Stimulated activated naive CD4-positive, alpha-beta T cell (primary cell): ENCODE data around the gene GPR162.
A peak's percentile ranks its signal among the peaks of the same experiment; 100 is the strongest.

Source experiments
- DNase-seq, 6 experiments: peaks; one replicate each; lab custom pipeline; 2025; lab: John Stamatoyannopoulos, UW

GPR162 gene, protein sequence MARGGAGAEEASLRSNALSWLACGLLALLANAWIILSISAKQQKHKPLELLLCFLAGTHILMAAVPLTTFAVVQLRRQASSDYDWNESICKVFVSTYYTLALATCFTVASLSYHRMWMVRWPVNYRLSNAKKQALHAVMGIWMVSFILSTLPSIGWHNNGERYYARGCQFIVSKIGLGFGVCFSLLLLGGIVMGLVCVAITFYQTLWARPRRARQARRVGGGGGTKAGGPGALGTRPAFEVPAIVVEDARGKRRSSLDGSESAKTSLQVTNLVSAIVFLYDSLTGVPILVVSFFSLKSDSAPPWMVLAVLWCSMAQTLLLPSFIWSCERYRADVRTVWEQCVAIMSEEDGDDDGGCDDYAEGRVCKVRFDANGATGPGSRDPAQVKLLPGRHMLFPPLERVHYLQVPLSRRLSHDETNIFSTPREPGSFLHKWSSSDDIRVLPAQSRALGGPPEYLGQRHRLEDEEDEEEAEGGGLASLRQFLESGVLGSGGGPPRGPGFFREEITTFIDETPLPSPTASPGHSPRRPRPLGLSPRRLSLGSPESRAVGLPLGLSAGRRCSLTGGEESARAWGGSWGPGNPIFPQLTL

DNA sequence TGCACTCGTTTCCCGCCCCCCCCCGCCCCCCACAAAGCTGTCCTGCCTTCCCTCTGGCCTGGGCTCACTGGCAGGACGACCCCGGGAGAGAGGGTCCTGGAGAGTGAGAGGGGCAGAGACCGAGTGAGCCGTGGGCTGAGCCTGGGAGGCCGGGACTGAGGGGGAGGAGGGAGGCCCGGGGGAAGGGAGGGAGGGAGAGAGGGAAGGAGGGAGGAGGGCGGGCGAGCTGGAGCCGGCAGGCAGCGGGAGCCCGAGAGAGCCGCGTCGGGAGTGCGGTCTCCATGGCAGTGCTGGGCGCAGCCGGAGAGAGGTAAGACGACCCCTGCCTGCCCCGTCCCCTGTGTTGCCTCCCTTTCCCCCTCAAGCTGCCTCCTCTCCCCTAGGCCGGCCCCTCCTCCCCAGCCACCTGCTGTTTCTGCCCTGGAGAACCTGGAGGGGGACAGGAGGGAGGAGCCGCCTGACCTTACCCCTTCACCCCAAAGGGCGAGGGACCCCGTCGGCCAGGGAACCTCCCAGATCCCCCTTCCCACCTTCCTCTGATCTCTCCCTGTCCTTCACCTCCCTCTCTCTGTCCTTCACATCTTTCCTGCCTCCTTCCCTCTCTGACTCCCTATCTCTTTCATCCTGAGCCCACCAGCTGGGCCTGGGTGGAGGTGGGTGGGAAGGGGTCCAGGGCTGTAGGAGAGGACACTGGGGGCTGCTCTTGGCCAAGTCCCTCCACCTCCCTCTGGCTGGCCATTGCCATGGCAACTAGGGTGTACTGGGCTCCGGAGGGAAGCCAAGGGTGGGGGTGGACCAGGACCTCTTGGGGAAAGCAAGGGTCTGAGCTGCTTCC is at the start of gene GPR162:
Gene GPR162, plus strand, starts transcription at position 231 of the 835 bp plus-strand sequence. CDS start 2,078 bp downstream, outside the sequence.
- DNase-seq, result peak in 1 of 6 experiments; percentile 35

DNA sequence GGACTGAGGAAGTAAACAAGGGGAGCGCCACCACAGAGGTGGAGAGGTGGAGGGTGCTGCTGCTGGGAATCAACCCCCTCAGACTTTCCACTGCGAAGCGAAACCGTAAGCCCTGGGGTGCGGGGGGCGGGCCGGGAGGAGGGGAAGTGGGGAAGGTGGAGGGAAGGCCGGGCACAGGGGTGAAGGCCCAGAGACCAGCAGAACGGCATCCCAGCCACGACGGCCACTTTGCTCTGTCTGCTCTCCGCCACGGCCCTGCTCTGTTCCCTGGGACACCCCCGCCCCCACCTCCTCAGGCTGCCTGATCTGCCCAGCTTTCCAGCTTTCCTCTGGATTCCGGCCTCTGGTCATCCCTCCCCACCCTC is 49.3 kb upstream of the GPR162 start, which contains the start of gene LAG3:
Gene LAG3, plus strand, starts transcription at position 190 of the 365 bp plus-strand sequence. CDS start 333 bp downstream, outside the sequence.
- peak in 2 of 6 experiments; percentile 8 to 22 for DNase-seq

DNA sequence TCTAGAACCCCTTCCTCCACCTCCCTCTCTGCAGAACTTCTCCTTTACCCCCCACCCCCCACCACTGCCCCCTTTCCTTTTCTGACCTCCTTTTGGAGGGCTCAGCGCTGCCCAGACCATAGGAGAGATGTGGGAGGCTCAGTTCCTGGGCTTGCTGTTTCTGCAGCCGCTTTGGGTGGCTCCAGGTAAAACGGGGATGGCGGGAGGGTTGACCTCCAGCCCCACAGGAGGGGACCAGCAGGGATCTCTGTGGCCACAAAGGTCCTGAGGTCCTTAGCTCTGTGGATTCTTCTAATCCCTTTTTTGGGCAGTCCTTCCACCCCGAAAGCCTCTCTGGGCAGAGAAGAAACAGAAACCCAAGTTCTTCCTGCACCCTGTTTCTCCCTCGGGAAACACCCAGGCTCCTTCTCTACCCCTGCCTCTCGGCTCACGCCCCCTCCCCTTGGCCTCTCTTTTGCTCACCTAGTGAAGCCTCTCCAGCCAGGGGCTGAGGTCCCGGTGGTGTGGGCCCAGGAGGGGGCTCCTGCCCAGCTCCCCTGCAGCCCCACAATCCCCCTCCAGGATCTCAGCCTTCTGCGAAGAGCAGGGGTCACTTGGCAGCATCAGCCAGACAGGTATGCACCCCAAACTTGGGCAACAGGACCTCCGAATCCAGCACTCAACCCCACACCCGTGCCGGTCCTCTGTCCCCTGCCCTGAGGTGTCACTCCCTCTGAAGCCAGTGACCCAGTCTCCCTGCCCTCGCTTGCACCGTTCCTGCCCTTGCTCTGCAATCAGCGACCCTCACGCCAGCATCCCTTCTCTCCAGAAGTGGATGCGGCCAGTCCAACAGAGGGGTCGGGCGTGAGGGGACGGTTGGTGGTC is 48.7 kb upstream of the GPR162 start:
- DNase-seq, result no peak

DNA sequence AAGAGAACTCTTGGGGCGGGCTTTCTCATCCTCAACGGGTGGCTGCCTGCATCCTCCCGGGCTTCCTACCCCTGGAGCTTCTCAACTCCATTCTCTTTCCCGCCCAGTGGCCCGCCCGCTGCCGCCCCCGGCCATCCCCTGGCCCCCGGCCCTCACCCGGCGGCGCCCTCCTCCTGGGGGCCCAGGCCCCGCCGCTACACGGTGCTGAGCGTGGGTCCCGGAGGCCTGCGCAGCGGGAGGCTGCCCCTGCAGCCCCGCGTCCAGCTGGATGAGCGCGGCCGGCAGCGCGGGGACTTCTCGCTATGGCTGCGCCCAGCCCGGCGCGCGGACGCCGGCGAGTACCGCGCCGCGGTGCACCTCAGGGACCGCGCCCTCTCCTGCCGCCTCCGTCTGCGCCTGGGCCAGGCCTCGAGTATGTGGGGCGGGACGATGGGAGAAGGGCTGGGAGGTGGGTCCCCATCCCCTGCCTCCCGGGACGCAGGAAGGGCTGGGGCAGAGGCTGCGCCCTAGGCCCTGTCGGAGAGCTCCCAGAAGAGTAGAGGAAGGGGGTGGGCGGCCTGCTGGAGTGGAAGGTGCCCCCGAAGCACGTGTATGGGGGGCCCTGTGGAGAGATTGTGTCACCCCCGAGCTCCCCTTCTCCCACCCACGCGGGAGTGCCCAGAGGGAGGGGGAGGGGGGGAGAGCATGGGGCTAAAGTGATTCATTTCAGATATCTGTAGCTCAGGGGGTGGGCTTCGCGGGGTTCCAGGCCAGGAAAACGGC is 47.9 kb upstream of the GPR162 start:
- no peak for DNase-seq

DNA sequence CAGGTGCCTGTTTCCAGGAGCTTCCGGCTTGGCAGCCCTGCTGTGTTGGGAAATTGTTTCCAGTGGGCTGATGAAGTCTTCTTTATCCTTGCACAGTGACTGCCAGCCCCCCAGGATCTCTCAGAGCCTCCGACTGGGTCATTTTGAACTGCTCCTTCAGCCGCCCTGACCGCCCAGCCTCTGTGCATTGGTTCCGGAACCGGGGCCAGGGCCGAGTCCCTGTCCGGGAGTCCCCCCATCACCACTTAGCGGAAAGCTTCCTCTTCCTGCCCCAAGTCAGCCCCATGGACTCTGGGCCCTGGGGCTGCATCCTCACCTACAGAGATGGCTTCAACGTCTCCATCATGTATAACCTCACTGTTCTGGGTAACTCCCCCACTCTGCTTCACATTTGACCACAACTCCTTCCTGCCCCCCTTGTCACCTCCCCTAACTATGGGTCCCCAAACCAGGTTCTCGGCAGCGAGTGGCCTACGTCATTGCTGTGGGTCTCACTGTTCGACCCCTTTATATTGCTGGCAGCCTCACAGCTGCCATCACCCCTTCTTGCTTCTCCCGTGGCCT is 47.0 kb upstream of the GPR162 start:
- no peak for DNase-seq

DNA sequence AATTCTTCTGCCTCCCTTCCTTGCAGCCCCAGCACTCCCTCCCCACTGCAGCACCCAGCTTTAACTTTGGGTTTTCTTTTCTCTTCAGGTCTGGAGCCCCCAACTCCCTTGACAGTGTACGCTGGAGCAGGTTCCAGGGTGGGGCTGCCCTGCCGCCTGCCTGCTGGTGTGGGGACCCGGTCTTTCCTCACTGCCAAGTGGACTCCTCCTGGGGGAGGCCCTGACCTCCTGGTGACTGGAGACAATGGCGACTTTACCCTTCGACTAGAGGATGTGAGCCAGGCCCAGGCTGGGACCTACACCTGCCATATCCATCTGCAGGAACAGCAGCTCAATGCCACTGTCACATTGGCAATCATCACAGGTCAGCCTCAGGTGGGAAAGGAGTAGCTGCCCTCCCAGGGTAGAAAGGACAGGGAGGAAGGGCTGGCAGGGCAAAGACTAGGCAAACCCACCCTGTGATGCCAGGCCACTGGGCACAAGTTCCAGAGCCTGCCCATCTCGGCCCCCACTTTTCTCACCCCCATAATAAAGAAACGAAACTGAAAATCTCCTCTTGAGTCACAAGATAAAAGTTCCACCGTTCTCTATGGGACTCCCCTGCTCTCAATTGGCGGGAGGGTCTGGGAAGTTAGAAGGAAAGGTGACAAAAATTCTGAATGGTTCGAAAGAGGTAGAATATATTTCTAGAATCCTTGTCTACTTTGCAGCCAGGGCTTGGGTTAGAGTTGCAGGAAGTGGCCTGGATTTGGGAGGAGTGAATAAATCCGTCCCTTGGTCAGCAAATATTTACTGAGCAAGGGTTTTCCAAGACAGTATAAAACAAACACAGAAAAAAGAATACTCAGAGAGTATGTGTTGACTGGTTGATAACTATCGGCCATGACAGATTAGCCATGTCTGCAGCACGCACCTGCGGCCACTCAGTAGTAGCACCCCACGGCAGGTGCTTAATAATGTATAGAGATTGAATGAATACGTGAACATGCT is 46.1 kb upstream of the GPR162 start:
- DNase-seq, result no peak

DNA sequence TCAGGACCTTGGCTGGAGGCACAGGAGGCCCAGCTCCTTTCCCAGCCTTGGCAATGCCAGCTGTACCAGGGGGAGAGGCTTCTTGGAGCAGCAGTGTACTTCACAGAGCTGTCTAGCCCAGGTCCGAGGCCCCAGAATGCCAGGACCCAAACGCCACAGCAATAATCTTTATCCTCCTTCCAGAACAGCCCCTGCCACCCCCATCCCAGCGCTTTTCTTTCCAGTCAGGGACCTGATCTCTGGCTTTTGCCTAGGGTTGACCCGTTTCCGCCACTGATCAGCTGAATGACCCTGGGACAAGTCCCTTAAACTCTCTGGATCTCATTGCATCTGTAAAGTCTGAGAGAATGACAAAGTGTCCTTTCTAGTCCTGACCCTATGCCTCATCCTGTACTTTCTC is 44.2 kb upstream of the GPR162 start:
- DNase-seq, result no peak

DNA sequence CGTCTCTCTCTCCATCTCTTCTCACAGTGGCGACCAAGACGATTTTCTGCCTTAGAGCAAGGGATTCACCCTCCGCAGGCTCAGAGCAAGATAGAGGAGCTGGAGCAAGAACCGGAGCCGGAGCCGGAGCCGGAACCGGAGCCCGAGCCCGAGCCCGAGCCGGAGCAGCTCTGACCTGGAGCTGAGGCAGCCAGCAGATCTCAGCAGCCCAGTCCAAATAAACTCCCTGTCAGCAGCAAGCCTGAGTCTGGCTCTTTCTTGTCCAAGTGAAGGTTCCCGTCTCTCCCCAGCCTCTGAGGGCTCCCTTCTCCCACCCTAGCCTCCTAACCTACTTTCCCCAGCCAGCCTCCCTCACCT is 43.4 kb upstream of the GPR162 start:
- no peak for DNase-seq

DNA sequence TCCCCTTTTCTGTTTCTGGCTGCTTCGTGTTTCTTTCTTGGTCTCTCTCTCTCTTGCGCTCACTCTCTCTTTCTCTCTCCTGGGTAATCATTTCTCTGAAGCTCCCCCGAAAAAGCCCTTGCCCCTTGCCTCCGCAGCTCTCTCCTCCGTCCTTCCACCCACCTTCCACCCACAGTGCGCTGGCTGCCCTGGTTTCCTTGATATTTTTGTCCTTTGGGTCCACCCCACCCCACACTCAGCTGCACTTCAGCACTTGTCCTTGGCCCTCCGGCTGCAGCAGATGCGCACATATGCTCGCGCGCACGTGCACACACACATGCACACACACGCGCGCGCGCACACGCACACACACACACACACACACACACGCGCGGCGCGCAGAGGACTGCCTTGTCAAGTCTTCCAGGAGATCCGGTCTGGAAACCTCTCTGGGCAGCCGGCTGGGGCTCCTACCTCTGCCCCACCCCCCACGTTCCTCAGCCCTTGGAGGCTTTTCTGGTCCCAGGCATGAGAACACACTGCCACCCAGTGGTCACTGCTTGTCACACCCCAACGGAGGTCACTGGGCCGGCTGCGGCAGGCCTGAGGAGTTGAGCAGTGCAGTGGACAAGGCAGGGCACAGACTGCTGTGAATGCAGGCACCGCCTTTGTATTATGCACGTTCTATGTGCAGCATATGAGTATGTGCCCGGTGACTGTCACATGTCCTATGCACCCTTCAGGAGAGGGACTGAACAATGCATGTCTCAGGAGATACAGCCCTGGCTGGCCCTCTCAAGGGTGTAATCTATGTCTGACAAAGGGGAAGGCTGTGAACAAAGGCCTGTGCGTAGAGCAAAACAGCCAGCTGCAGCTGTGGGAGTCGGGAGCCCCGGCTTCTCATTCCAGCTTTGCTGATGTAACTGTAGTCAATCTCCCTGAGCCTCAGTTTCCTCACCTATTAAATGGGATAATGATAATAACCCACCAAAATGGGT is 42.8 kb upstream of the GPR162 start:
- peak; percentile 73 to 89 (median 84) for DNase-seq

DNA sequence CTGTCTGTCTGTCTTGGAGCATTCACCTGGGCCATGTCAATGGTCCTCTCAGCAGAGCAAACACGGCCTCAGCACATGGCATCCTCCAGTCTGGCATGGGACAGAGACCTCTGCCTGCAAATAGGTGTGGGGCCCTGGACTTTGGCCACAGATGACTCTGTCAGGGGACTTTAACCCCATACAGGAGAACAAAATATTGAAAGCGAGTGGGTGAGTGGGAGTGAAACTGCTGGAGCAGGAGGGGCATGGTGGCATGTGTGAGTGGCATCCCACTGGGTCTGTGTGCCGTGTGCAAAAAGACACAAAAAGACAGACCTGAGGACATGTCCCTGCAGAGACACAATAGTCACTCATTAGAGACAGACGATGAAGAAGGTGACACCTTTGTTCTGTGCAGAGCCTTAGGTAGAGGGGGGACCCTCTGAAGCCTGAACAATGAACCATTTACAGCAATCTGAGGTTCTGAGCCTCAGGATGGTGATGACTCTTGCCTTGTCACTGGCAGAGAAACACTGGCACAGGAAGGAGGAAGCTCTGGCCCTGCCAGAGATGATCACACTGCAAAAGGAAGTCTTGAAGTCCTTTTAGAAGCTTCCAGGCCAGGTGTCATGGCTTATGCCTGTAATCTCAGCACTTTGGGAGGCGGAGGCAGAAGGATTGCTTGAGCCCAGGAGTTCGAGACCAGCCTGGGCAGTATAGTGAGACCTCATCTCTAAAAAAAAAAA is 41.8 kb upstream of the GPR162 start:
- DNase-seq, result peak in 1 of 6 experiments; percentile 24

DNA sequence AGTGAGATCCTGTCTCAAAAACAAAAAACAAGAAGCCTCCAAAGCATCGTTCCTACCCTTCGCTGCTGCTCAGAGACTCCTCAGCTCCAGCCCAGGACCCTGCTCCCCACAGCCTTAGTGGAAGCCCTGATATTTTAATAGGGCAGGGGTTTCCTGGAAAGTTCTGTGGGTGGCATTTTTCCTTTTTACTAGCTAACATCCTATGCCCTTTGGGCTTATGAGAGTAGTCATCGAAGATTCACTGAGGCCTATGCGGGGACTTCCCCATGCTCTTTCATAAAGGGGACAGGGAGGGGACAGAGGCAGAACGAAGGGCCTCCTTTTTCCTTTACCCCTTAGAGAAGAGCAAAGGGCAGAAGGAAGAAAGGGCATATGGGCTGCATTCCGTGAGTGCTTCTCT is 41.0 kb upstream of the GPR162 start:
- DNase-seq, result no peak

DNA sequence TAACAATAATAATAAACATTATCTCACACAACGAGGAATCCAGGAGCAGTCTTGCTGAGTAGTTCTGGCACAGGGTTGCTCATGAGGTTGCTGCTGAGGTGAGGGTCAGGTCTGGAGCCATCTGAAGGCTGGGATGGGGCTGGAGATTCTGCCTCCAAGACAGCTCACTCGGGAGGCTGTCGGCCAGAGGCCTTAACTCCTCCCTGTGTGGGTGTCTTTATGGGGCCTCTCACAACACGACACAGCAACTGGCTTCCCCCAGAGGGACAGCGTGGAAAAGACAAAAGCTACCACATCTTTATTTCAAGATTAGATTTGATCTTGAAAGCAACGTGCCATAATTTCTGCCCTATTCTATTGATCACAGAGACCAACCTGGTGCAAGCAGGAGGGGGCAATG is 39.5 kb upstream of the GPR162 start:
- DNase-seq, result no peak

DNA sequence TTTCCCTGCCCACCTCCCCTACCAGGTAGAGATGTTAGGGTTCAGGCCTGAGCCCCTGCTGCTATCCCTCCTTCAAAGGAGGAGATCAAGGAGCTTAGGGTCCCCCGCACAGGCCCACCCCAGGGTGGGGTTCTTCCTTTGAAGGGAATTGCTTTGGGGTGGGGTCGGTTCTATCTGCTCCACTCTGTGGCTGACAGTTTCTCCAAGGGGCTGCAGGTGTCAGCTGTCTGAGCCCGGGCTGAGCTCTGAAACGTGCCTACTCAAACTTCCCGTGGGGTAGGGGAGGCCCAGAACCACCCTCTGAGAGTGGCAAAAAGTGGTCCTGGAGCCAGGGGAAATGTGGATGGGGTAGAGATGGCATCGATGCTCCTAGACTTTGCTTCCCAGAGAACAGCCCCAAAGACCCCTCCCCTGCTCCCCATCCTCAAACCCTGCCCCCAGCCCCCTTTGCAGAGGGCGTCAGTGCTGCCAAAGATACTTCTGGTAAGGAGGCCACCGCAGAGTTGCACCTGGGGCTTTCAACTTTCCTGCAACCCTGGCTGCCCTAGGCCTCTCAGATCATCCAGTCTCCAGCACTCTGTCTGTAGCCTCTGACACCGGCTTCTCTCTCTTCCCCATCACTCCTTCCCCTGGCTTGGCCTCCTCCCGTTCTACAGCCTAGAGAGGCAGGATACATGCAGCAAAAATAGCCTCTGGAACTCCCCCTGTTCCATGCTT is 38.6 kb upstream of the GPR162 start:
- peak in 2 of 6 experiments; percentile 22 to 38 for DNase-seq

DNA sequence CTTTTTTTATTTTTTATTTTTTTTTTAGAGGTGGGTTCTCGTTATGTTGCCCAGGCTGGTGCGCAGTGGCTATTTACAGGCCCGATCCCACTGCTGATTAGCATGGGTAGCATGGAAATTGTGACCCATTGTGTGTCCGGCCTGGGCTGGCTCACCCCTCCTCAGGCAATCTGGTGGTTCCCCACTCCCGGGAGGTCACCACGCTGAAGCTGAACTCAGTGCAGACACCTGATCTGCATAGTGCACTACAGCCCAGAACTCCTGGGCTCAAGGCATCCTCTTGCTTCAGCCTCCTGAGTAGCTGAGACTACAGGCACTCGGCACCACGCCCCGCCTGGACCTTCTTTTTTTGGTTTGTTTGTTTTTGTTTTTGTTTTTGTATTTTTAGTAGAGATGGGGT is 37.8 kb upstream of the GPR162 start:
- no peak for DNase-seq

DNA sequence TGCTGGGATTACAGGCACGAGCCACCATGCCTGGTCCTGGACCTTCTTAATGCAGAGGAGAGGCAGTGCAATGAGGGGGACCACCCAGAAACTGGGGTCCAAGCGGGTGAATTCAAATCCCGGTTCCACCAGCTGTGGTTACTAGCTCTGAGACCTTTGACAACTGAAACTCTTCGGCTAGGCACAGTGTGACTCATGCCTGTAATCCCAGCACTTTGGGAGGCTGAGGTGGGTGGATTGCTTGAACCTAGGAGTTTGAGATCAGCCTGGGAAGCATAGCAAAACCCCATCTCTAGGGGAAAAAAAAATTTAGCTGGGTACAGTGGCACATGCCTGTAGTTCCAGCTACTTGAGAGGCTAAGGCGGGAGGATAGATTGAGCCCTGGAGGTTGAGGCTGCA is 37.3 kb upstream of the GPR162 start:
- DNase-seq, result no peak

DNA sequence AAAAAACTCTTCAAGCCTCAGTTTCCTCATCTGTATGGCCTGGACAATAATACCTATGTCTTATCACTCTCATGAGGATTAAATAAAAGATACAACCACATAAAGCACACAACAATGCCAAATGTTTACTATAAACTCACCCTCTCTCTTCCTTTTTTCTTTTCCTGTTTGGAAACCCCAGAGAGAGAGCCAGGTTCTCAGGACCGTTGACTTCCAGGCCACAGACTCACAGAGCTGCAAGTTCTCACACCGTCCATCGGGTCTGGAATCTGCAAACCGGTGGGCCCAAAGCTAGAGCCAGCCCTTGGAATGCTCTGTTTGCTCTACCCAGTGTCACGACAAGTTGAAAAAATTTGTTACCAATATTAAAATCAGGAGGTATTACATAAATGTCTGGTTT is 36.9 kb upstream of the GPR162 start:
- no peak for DNase-seq
